GM23338 (cell line): ENCODE data around the gene SCRT2. TPM values are rescaled to one million over a fixed set of nuclear protein-coding genes. Genes with fewer than 3 reads are reported as not detected.

Experiments used
- ATAC-seq: fragments of 200-7000 bp; cut with Tn5 transposase; 3 replicates; pipeline ENCODE4 v1.9.1; 2020
- DNase-seq: peaks from one replicate; pipeline ENCODE4 v3.0.0-alpha.2; 2015; ENCODE audit warnings: low spot score
- H2AFZ ChIP-seq: fragments of 200-600 bp; sonication (generic); 2 replicates; pipeline ENCODE4 v1.8.0; 2016; ENCODE audit warnings: antibody characterized with exemption, mild to moderate bottlenecking, moderate library complexity
- H3F3A ChIP-seq: fragments of 200-600 bp; sonication (generic); replicated peaks from 2 replicates; pipeline ENCODE4 v1.8.0; 2017; ENCODE audit warnings: antibody characterized with exemption, mixed run types, low read depth
- H3K27ac ChIP-seq: fragments of 200-600 bp; sonication (generic); 2 replicates; pipeline ENCODE4 v1.6.1; 2016; ENCODE audit warnings: low read depth
- H3K27me3 ChIP-seq: fragments of 200-600 bp; sonication (generic); 2 replicates; pipeline ENCODE4 v1.8.0; 2016; ENCODE audit warnings: mild to moderate bottlenecking, mixed run types, moderate library complexity; ENCODE audit not compliant: insufficient read depth
- H3K36me3 ChIP-seq: fragments of 200-600 bp; sonication (generic); 2 replicates; pipeline ENCODE4 v1.8.0; 2016; ENCODE audit warnings: mild to moderate bottlenecking; ENCODE audit not compliant: insufficient read depth
- H3K4me1 ChIP-seq: fragments of 200-600 bp; sonication (generic); 2 replicates; pipeline ENCODE4 v1.8.0; 2016; ENCODE audit warnings: mild to moderate bottlenecking, moderate library complexity; ENCODE audit not compliant: insufficient read depth
- H3K4me2 ChIP-seq: fragments of 200-600 bp; sonication (generic); 2 replicates; pipeline ENCODE4 v1.7.1; 2017; ENCODE audit warnings: mixed run types
- H3K4me3 ChIP-seq: fragments of 200-600 bp; sonication (generic); 2 replicates; pipeline ENCODE4 v1.6.1; 2016; ENCODE audit warnings: mixed run types
- H3K79me2 ChIP-seq: fragments of 200-600 bp; sonication (generic); replicated peaks from 2 replicates; pipeline ENCODE4 v1.8.0; 2017; ENCODE audit warnings: mild to moderate bottlenecking; ENCODE audit not compliant: insufficient read depth
- H3K9me2 ChIP-seq: fragments of 200-600 bp; sonication (generic); 2 replicates; pipeline ENCODE4 v1.8.0; 2017; ENCODE audit not compliant: insufficient read depth
- H4K20me1 ChIP-seq: fragments of 200-600 bp; sonication (generic); replicated peaks from 2 replicates; pipeline ENCODE4 v1.8.0; 2017; ENCODE audit warnings: mild to moderate bottlenecking; ENCODE audit not compliant: insufficient read depth
- H3K27ac Mint-ChIP-seq: 2 replicates; pipeline ENCODE4 v1.8.0; 2020; ENCODE audit warnings: inconsistent platforms, mild to moderate bottlenecking, moderate library complexity, mixed read lengths
- H3K27me3 Mint-ChIP-seq: 3 replicates; pipeline ENCODE4 v1.8.0; 2022; ENCODE audit warnings: low read depth, mild to moderate bottlenecking, moderate library complexity, mixed read lengths, inconsistent platforms; ENCODE audit not compliant: insufficient read depth, poor library complexity
- H3K36me3 Mint-ChIP-seq: 3 replicates; pipeline ENCODE4 v1.8.0; 2021; ENCODE audit warnings: low read depth, mild to moderate bottlenecking, inconsistent platforms, moderate library complexity, mixed read lengths
- H3K4me1 Mint-ChIP-seq: 3 replicates; pipeline ENCODE4 v1.8.0; 2020; ENCODE audit warnings: mild to moderate bottlenecking, inconsistent platforms, mixed read lengths
- H3K4me3 Mint-ChIP-seq: 3 replicates; pipeline ENCODE4 v1.8.0; 2021; ENCODE audit warnings: moderate library complexity, mild to moderate bottlenecking, inconsistent platforms, mixed read lengths
- H3K9me3 Mint-ChIP-seq: 3 replicates; pipeline ENCODE4 v1.8.0; 2020; ENCODE audit warnings: moderate library complexity, mild to moderate bottlenecking, inconsistent platforms, mixed read lengths
- ZNF114 ChIP-seq: fragments of 250-450 bp; sonication (Bioruptor Pico); IDR thresholded peaks from 2 replicates; pipeline ENCODE4 v1.5.0; 2020; ENCODE audit warnings: mild to moderate bottlenecking, moderate library complexity
- polyA plus RNA-seq: library from polyadenylated mRNA; unstranded; fragments of >200 nt; fragmentation: Nextera tagmentation; extraction: Ambion mirVana; gene quantifications from 2 replicates; pipeline ENCODE4 v1.2.1, GENCODE V29; 2016
- total RNA-seq: library from RNA; depleted of rRNA; stranded (reverse); fragments of >200 nt; shearing (Covaris generic); gene quantifications from 2 replicates; pipeline ENCODE4 v1.2.3, GENCODE V29; 2014
- TF ChIP-seq, protein P1 (sequence below): fragments of 250-450 bp; sonication (Bioruptor Pico); IDR thresholded peaks from 2 replicates; pipeline ENCODE4 v1.5.0; 2020; ENCODE audit warnings: mild to moderate bottlenecking, moderate library complexity
- TF ChIP-seq, protein P2 (sequence below), 2 experiments: fragments of 200-600 bp in 1 of 2; sonication (generic) in 1 of 2; conservative IDR thresholded peaks; 2 replicates each; pipeline versions ENCODE4 v1.5.1 to v1.6.1; 2016 to 2017; ENCODE audit warnings: antibody characterized with exemption in 2 of 2, low read depth in 2 of 2, mild to moderate bottlenecking in 2 of 2, moderate library complexity in 1 of 2

The SCRT2 gene
- total and polyA plus RNA-seq, 2 experiments from 2014 or later, result 0.31 TPM; not detected in 1

DNA sequence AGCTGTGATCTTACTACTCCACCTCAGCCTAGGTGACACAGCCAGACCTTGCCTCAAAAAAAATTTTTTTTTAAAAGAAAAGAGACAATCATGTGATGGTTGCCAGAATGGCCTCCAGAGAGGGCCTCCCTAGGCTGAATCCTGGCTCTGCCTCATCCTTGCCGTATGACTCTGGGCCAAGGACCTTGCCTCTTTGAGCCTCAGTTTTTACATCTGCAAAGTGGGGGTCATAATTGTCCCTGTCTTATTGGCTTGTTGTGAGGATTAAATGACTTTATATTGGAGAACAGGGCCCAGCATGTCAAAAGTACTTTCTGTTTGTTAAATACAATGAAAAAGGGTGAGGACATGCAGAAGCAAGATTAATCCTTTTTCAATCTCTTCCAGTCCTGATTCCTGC is 37.0 kb downstream of the SCRT2 start (continued):
- TF ChIP-seq, protein P1, sequence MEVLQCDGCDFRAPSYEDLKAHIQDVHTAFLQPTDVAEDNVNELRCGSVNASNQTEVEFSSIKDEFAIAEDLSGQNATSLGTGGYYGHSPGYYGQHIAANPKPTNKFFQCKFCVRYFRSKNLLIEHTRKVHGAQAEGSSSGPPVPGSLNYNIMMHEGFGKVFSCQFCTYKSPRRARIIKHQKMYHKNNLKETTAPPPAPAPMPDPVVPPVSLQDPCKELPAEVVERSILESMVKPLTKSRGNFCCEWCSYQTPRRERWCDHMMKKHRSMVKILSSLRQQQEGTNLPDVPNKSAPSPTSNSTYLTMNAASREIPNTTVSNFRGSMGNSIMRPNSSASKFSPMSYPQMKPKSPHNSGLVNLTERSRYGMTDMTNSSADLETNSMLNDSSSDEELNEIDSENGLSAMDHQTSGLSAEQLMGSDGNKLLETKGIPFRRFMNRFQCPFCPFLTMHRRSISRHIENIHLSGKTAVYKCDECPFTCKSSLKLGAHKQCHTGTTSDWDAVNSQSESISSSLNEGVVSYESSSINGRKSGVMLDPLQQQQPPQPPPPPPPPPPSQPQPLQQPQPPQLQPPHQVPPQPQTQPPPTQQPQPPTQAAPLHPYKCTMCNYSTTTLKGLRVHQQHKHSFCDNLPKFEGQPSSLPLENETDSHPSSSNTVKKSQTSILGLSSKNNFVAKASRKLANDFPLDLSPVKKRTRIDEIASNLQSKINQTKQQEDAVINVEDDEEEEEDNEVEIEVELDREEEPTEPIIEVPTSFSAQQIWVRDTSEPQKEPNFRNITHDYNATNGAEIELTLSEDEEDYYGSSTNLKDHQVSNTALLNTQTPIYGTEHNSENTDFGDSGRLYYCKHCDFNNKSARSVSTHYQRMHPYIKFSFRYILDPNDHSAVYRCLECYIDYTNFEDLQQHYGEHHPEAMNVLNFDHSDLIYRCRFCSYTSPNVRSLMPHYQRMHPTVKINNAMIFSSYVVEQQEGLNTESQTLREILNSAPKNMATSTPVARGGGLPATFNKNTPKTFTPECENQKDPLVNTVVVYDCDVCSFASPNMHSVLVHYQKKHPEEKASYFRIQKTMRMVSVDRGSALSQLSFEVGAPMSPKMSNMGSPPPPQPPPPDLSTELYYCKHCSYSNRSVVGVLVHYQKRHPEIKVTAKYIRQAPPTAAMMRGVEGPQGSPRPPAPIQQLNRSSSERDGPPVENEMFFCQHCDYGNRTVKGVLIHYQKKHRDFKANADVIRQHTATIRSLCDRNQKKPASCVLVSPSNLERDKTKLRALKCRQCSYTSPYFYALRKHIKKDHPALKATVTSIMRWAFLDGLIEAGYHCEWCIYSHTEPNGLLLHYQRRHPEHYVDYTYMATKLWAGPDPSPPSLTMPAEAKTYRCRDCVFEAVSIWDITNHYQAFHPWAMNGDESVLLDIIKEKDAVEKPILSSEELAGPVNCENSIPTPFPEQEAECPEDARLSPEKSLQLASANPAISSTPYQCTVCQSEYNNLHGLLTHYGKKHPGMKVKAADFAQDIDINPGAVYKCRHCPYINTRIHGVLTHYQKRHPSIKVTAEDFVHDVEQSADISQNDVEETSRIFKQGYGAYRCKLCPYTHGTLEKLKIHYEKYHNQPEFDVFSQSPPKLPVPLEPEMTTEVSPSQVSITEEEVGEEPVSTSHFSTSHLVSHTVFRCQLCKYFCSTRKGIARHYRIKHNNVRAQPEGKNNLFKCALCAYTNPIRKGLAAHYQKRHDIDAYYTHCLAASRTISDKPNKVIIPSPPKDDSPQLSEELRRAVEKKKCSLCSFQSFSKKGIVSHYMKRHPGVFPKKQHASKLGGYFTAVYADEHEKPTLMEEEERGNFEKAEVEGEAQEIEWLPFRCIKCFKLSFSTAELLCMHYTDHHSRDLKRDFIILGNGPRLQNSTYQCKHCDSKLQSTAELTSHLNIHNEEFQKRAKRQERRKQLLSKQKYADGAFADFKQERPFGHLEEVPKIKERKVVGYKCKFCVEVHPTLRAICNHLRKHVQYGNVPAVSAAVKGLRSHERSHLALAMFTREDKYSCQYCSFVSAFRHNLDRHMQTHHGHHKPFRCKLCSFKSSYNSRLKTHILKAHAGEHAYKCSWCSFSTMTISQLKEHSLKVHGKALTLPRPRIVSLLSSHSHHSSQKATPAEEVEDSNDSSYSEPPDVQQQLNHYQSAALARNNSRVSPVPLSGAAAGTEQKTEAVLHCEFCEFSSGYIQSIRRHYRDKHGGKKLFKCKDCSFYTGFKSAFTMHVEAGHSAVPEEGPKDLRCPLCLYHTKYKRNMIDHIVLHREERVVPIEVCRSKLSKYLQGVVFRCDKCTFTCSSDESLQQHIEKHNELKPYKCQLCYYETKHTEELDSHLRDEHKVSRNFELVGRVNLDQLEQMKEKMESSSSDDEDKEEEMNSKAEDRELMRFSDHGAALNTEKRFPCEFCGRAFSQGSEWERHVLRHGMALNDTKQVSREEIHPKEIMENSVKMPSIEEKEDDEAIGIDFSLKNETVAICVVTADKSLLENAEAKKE (CRISPR knock-in tag), result no peak
- TF ChIP-seq, protein P2, sequence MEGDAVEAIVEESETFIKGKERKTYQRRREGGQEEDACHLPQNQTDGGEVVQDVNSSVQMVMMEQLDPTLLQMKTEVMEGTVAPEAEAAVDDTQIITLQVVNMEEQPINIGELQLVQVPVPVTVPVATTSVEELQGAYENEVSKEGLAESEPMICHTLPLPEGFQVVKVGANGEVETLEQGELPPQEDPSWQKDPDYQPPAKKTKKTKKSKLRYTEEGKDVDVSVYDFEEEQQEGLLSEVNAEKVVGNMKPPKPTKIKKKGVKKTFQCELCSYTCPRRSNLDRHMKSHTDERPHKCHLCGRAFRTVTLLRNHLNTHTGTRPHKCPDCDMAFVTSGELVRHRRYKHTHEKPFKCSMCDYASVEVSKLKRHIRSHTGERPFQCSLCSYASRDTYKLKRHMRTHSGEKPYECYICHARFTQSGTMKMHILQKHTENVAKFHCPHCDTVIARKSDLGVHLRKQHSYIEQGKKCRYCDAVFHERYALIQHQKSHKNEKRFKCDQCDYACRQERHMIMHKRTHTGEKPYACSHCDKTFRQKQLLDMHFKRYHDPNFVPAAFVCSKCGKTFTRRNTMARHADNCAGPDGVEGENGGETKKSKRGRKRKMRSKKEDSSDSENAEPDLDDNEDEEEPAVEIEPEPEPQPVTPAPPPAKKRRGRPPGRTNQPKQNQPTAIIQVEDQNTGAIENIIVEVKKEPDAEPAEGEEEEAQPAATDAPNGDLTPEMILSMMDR (conservative IDR thresholded peaks at IDR 0.05; ENCODE audit: low read depth in 2 of 2), result no peak

DNA sequence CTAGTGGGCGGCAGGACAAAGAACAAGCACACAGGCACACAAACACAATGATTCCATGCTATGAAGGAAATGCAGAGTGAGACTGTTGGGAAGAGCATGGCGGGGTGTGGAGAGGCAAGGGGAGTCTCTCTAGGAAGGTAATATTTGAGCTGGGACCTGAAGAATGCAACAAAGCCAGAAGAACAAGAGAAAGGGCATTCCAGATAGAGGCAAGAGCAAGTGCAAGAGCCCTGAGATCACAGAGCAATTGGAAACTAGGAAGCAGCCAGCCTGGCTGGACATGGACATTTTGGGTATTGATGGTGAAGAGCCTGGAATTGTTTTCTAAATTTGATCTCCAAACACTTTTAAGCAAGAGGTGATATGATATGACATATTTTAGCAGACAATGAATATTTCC is 38.0 kb downstream of the SCRT2 start:
- Histone ChIP-seq H4K20me1 (no peaks in the 10 kb centered on the region), H2AFZ (no peak overlapping the region), H3K9me2 (no peaks in the 10 kb centered on the region), H3K4me3 (no peak overlapping the region), H3K79me2 (no peaks in the 10 kb centered on the region), H3K27me3 (no peaks in the 10 kb centered on the region), H3F3A (peaks cover 9% of the 10 kb centered on the region; the same call in 1 of the 2 replicates), H3K4me1 (no peaks in the 10 kb centered on the region), H3K4me2 (no peak overlapping the region), H3K36me3 (no peaks in the 10 kb centered on the region), H3K27ac (no peak overlapping the region)
- TF ChIP-seq, protein P2 (conservative IDR thresholded peaks at IDR 0.05; ENCODE audit: low read depth in 2 of 2), result no peak
- no peak for TF ChIP-seq ZNF114 (CRISPR knock-in tag)
- Mint-ChIP-seq H3K36me3 (peaks cover 3% of the 10 kb centered on the region; the same call in 1 of the 3 replicates), H3K27me3 (peaks cover 13% of the 10 kb centered on the region), H3K9me3 (peaks cover 7% of the 10 kb centered on the region), H3K4me3 (no peak overlapping the region), H3K4me1 (peaks cover 11% of the 10 kb centered on the region), H3K27ac (no peak overlapping the region)
- no peak for DNase-seq
- ATAC-seq, result no peak
